Measurements from ENCODE around the gene ADD2.
"Not testable (repeated sequence)": the region's sequence is repeated elsewhere in the genome, so short reads cannot be mapped to it uniquely, and the experiment has no call there.

ADD2 gene, protein sequence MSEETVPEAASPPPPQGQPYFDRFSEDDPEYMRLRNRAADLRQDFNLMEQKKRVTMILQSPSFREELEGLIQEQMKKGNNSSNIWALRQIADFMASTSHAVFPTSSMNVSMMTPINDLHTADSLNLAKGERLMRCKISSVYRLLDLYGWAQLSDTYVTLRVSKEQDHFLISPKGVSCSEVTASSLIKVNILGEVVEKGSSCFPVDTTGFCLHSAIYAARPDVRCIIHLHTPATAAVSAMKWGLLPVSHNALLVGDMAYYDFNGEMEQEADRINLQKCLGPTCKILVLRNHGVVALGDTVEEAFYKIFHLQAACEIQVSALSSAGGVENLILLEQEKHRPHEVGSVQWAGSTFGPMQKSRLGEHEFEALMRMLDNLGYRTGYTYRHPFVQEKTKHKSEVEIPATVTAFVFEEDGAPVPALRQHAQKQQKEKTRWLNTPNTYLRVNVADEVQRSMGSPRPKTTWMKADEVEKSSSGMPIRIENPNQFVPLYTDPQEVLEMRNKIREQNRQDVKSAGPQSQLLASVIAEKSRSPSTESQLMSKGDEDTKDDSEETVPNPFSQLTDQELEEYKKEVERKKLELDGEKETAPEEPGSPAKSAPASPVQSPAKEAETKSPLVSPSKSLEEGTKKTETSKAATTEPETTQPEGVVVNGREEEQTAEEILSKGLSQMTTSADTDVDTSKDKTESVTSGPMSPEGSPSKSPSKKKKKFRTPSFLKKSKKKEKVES

GRCh38 chr2:70767699-70768589, at the start of gene ADD2:
ADD2 (minus strand) TSS chr2:70768200; CDS start chr2:70706408, 61,792 bp downstream.
- peak; percentile 24 for DNase-seq (ENCODE audit: low read depth)

DNA sequence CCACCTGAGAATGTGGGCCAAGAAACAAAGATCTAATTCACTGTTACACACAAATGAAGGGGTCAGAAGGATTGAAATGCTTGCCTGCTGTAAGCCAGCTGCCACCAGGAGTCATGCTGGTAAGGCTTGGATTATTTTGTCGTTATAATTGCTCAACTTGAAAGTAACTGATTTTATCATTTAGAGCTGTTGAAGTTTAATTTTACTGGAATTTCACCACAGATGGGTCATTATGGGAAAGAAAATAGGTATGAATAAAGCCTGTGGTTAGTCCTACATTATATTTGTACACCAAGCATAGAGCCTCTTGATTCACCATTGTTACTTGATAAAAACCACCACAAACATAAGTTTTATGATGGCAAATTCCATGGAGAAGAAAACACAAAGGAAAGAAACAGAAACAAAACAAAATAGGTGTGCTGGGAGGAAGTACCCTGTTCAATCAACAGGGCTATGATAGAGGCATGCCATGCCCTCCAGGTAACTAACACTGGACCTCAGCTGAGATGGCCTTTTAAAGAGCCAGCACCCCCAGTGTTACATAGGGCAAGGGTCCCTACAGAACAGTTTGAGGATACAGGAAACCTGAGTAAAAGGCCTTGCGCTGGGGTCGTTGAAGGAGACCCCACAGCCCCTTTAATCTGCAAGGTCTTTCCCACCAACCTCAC, 49.4 kb upstream of the ADD2 start:
- no peak for DNase-seq (ENCODE audit: low read depth)

DNA sequence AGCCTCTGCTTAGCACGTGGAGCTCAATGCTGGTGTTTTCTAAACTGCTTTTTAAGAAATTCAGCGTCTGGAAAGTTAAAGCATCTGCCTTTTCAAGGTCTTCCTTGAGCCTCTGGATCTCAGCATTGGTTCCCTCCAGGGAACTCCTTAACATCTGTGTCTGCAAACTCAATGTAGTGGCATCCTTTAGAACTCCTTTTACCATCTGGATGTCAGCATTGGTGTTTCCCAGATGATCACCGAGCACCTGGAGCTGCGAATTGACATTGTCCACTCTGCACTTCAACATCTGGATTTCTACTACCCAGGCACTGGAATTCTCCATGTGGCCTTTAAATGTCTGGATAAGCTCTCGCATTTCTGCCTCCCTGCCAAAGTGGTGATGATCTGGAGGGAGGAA, 48.7 kb upstream of the ADD2 start:
- DNase-seq (ENCODE audit: low read depth), result no peak

DNA sequence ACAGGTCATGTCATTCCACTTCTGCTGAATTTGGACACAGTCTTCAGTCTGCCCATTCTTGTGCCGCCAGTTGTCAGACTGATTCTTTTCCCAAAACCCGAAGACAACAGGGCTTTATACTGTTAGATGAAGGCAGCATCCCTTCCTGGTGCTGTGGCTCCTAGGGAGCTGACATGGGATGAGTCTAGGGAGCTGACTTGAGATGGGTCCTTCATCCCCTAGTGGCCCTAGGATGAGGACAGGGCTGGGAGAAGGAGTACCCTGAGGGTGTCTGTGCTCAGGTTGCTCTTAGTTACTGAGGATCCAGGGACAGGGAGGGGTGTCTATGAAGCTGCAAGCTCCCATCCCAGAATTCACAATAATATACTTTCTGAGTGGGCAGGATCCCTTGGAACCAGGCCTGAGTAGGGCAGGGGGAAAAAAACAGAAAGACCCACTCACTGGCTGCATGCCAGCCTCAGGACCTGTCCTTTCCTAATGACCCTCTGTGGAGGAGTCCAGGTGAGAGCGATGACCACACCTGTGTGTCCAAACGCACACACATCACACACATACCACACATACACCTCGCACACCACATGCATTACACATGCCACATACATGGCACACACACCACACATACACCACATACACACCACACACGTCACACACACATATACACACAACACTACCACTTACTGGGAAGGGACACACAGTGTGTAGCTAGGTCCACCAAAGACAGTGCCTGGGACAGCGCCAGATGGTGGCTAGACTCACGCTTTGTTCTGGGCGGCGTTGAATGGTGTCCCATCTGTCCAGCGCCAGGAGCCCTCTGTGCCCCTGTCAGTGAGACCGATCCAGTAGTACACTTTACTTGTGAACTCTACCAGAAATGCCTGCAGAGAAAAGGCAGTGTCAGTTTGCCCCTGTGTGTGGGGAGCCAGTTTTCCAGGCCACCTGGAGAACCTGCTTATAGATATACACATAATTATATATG, 41.3 kb upstream of the ADD2 start:
- no peak for DNase-seq (ENCODE audit: low read depth)

- DNase-seq (ENCODE audit: low read depth), result no peak
These were observed 39.8 kb upstream of the ADD2 start for GRCh38 chr2:70807828-70808118.

GRCh38 chr2:70807102-70807827, 39.3 kb upstream of the ADD2 start:
- no peak for DNase-seq (ENCODE audit: low read depth)

DNA sequence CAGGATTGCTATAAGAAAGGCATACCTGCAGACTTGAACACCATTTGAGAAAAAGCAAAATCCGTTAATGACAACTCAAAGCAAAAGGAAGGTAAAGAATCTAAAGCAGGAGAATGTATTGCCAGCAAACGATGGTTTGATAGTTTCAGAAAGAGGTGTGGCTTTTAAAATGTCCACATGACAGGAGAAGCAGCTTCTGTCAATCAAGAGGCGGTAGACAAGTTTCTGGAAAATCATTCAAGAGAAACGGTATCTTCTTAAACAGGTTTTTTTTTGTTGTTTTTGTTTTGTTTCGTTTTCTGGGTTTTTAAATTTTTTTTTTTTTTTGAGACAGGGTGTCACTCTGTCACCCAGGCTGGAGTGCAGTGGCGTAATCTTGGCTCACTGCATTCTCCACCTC, 38.6 kb upstream of the ADD2 start:
- no peak for DNase-seq (ENCODE audit: low read depth)

GRCh38 chr2:70806013-70806412, 38.0 kb upstream of the ADD2 start:
- DNase-seq (ENCODE audit: low read depth), result no peak

- no peak for DNase-seq (ENCODE audit: low read depth)
These were observed 33.7 kb upstream of the ADD2 start for GRCh38 chr2:70801607-70802263.

DNA sequence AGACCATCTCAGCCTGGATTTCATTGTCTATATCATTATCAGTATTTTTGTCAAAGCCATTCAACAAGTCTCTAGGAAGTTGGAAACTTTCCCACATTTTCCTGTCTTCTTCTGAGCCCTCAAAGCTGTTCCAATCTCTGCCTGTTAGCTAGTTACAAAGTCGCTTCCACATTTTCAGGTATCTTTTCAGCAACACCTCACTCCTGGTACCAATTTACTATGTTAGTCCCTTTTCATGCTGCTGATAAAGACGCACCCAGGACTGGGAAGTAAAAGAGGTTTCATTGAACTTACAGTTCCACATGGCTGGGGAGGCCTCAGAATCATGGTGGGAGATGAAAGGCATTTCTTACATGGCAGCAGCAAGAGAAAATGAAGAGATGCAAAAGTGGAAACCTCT, 31.7 kb upstream of the ADD2 start:
- no peak for DNase-seq (ENCODE audit: low read depth)

DNA sequence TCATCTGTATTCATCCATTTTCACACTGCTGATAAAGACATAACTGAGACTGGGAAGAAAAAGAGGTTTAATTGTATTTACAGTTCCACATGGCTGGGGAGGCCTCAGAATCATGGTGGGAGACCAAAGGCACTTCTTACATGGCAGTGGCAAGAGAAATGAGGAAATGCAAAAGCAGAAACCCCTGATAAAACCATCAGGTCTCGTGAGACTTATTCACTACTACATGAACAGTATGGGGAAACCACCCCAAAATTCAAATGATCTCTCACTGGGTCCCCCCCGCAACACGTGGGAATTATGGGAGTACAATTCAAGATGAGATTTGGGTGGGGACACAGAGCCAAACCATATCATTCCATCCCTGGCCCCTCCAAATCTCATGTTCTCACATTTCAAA, 30.0 kb upstream of the ADD2 start:
- DNase-seq (ENCODE audit: low read depth), result not testable (repeated sequence)

DNA sequence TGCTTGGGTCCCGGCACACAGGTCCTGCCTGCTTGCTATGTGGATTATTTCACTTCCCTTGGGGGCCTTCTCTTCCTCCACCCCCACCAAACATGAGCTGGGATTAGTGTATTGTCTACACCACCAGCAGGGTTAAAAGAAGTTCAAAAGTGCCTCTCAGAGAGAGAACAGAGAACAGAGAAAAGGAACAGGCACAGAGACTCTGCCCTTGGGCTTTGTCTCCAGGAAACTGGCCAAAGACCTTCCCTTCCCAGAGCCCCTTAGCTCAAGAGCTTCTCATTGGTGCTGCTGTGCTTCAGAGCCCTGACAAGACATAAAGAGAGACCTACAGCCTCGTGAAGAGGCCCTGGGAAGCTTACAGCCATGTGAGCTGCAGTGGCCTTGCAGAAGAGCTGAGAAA, 29.5 kb upstream of the ADD2 start:
- no peak for DNase-seq (ENCODE audit: low read depth)

GRCh38 chr2:70796262-70796661, 28.3 kb upstream of the ADD2 start:
- DNase-seq (ENCODE audit: low read depth), result no peak

GRCh38 chr2:70795164-70795995, 27.4 kb upstream of the ADD2 start:
- DNase-seq (ENCODE audit: low read depth), result no peak

DNA sequence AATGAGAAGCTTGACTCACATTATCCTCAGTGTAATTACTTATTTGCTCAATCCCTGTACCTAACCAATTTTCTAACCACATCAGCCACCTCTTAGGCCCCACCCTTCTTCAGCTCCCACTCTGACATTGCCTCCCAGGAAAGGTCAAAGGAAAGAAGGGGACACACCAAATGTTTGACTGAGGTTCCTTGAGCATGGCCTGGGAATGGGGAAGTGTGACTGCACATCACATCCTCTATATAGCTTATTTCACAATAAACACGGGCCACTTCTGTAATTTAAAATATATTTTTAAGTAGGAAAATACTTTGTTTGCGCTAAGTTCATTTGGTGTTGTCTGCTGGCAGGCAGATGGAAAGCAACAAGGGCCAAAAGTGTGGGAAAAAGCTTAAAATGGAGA, 25.4 kb upstream of the ADD2 start:
- no peak for DNase-seq (ENCODE audit: low read depth)

DNA sequence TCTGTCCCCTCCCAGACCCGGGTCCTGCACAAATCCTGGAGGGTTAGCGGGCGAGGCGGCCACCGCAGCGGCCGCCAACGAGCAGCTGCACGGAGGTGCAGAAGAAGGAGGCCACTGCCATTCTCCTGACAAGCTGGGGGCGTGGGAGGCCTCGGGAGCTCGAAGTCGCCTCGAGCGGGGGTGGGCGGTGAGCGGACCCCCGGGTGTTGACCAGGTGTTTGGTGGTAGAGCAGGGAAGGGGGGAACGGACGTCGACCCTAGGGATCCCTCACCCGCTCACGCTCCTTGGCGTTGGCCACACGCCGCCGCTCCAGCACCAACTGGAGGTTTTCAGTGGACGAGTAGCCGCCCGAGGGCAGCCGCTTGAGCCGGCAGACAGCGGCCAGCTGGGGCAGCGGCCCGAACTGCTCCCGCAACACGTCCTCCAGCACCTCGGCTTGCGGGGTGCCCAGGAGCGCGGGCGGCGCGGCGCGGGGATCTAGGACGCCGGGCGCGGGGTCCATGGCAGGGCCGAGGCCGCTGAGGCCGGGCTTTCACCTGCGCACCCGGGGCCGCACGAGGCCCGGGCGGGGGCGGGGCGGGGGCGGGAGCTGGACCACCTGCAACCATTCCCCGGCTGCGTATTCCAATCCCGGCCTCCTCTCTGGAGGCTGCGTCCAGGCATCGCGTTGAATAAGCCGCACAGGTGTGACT, 22.3 kb upstream of the ADD2 start, which contains the start of gene FIGLA:
TSS of gene FIGLA (minus strand) at position 508 of the 693 bp plus-strand sequence. CDS start at position 503, 5 bp downstream.
- no peak for DNase-seq (ENCODE audit: low read depth)

- peak; percentile 59 for DNase-seq (ENCODE audit: low read depth)
These were observed 21.5 kb upstream of the ADD2 start for GRCh38 chr2:70789304-70790135.
